ENCODE measurements around the gene NALF2.

The NALF2 gene

GRCh38 chrX:69524781-69525363 lies 20.7 kb downstream of the NALF2 start:
- DNase-seq (ENCODE audit: low read depth in 1 of 2, low spot score in 1 of 2), result no peak
- TF ChIP-seq CTCF (IDR thresholded peaks at IDR 0.05; ENCODE audit: insufficient read depth, low read length) (no peak), SPI1 (IDR thresholded peaks at IDR 0.05; ENCODE audit: borderline replicate concordance, low read depth) (no peak), POLR2AphosphoS5 (IDR thresholded peaks at IDR 0.05; ENCODE audit: low read depth) (no peak), REST (IDR thresholded peaks at IDR 0.05; ENCODE audit: insufficient replicate concordance, low read depth) (no peak), GABPA (IDR thresholded peaks at IDR 0.05; ENCODE audit: low read depth) (no peak)
- no peaks in the 10 kb centered on the region for H3K27me3 ChIP-seq (ENCODE audit: insufficient read depth, poor library complexity, severe bottlenecking)
- H3K4me3 ChIP-seq (replicated peaks; ENCODE audit: insufficient read depth, low read length), result no peak overlapping the region
- no peak overlapping the region for H3K27ac ChIP-seq (replicated peaks)

- TF ChIP-seq SPI1 (IDR thresholded peaks at IDR 0.05; ENCODE audit: borderline replicate concordance, low read depth), result no peak
- TF ChIP-seq GABPA (IDR thresholded peaks at IDR 0.05; ENCODE audit: low read depth), result no peak
- TF ChIP-seq CTCF (IDR thresholded peaks at IDR 0.05; ENCODE audit: insufficient read depth, low read length), result no peak
- TF ChIP-seq POLR2AphosphoS5 (IDR thresholded peaks at IDR 0.05; ENCODE audit: low read depth), result no peak
- TF ChIP-seq REST (IDR thresholded peaks at IDR 0.05; ENCODE audit: insufficient replicate concordance, low read depth), result no peak
- H3K4me3 ChIP-seq (replicated peaks; ENCODE audit: insufficient read depth, low read length), result no peak overlapping the region
- H3K27me3 ChIP-seq (ENCODE audit: insufficient read depth, poor library complexity, severe bottlenecking), result no peaks in the 10 kb centered on the region
- no peak overlapping the region for H3K27ac ChIP-seq (replicated peaks)
- DNase-seq (ENCODE audit: low read depth in 1 of 2, low spot score in 1 of 2), result no peak
Observed at GRCh38 chrX:69530306-69530705, 26.2 kb downstream of the NALF2 start.

GRCh38 chrX:69531031-69531755 lies 27.1 kb downstream of the NALF2 start:
- Histone ChIP-seq H3K27ac (replicated peaks) (no peak overlapping the region), H3K27me3 (ENCODE audit: insufficient read depth, poor library complexity, severe bottlenecking) (no peaks in the 10 kb centered on the region), H3K4me3 (replicated peaks; ENCODE audit: insufficient read depth, low read length) (no peak overlapping the region)
- TF ChIP-seq SPI1 (IDR thresholded peaks at IDR 0.05; ENCODE audit: borderline replicate concordance, low read depth) (no peak), POLR2AphosphoS5 (IDR thresholded peaks at IDR 0.05; ENCODE audit: low read depth) (no peak), REST (IDR thresholded peaks at IDR 0.05; ENCODE audit: insufficient replicate concordance, low read depth) (no peak), CTCF (IDR thresholded peaks at IDR 0.05; ENCODE audit: insufficient read depth, low read length) (no peak), GABPA (IDR thresholded peaks at IDR 0.05; ENCODE audit: low read depth) (no peak)
- no peak for DNase-seq (ENCODE audit: low read depth in 1 of 2, low spot score in 1 of 2)
